Prostate gland (tissue), 2 donors: ENCODE measurements around the gene TRMT1.

ENCODE experiments used
- POLR2A ChIP-seq: fragments of 450-650 bp; IDR thresholded peaks from one replicate; pipeline ENCODE4 v1.6.1; 2016; ENCODE audit warnings: antibody characterized with exemption, mild to moderate bottlenecking
- TF ChIP-seq, protein P1 (sequence below), 4 experiments: fragments of 200-600 bp in 2 of 4; fragments of 450-650 bp in 2 of 4; sonication (generic) in 2 of 4; IDR thresholded peaks; 1 replicate in 3 of 4; 2 replicates in 1 of 4; pipeline ENCODE4 v1.5.1; 2016 to 2019; ENCODE audit warnings: antibody characterized with exemption in 4 of 4, mild to moderate bottlenecking in 2 of 4, moderate library complexity in 2 of 4

GRCh38 chr19:13118424-13119193 lies 2.1 kb upstream of the TRMT1 start:
- TF ChIP-seq, protein P1, sequence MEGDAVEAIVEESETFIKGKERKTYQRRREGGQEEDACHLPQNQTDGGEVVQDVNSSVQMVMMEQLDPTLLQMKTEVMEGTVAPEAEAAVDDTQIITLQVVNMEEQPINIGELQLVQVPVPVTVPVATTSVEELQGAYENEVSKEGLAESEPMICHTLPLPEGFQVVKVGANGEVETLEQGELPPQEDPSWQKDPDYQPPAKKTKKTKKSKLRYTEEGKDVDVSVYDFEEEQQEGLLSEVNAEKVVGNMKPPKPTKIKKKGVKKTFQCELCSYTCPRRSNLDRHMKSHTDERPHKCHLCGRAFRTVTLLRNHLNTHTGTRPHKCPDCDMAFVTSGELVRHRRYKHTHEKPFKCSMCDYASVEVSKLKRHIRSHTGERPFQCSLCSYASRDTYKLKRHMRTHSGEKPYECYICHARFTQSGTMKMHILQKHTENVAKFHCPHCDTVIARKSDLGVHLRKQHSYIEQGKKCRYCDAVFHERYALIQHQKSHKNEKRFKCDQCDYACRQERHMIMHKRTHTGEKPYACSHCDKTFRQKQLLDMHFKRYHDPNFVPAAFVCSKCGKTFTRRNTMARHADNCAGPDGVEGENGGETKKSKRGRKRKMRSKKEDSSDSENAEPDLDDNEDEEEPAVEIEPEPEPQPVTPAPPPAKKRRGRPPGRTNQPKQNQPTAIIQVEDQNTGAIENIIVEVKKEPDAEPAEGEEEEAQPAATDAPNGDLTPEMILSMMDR (IDR thresholded peaks at IDR 0.05) = no peak
- no peak for TF ChIP-seq POLR2A
